Transverse colon (tissue), 4 donors: ENCODE results near the gene IRF8. TPM values are rescaled to one million over a fixed set of nuclear protein-coding genes. Genes with fewer than 3 reads are reported as not detected.

Source experiments
- DNase-seq: peaks from one replicate; pipeline ENCODE4 v3.0.0-alpha.2; 2019
- H3K27ac ChIP-seq, 4 donors: fragments of 200-600 bp; sonication (generic); 2 replicates each; pipeline ENCODE4 v1.5.1; 2016 to 2018; ENCODE audit warnings: inconsistent platforms in 4 of 4
- H3K27me3 ChIP-seq: fragments of 200-600 bp; sonication (generic); 2 replicates; pipeline ENCODE4 v1.5.1; 2017; ENCODE audit warnings: inconsistent platforms
- H3K36me3 ChIP-seq, 4 donors: fragments of 200-600 bp; sonication (generic); 2 replicates each; pipeline ENCODE4 v1.5.1; 2017 to 2019; ENCODE audit warnings: inconsistent platforms in 4 of 4
- H3K4me1 ChIP-seq, 4 donors: fragments of 200-600 bp; sonication (generic); 2 replicates each; pipeline ENCODE4 v1.5.1; 2017 to 2020; ENCODE audit warnings: inconsistent platforms in 4 of 4
- H3K4me3 ChIP-seq, 4 donors: fragments of 200-600 bp; sonication (generic); 1 replicate in 1 of 4; 2 replicates in 3 of 4; pipeline versions ENCODE4 v1.5.1 to v1.6.1; 2017 to 2019; ENCODE audit warnings: inconsistent platforms in 4 of 4
- H3K9me3 ChIP-seq, 2 donors: fragments of 200-600 bp; sonication (generic); 2 replicates each; pipeline ENCODE4 v1.5.1; 2017 to 2019; ENCODE audit warnings: inconsistent platforms in 2 of 2
- CTCF ChIP-seq, 5 experiments: fragments of 200-600 bp in 3 of 5; fragments of 450-650 bp in 2 of 5; sonication (generic) in 3 of 5; IDR thresholded peaks; 1 replicate in 2 of 5; 2 replicates in 3 of 5; pipeline ENCODE4 v1.5.1; 2016 to 2017; ENCODE audit warnings: antibody characterized with exemption in 5 of 5, inconsistent platforms in 3 of 5, mild to moderate bottlenecking in 2 of 5, moderate library complexity in 1 of 5
- EP300 ChIP-seq: sonication (generic); formaldehyde crosslinking; IDR thresholded peaks from one replicate; pipeline ENCODE4 v1.6.1; 2017; ENCODE audit warnings: antibody characterized with exemption, low read depth
- POLR2A ChIP-seq: fragments of 450-650 bp; IDR thresholded peaks from one replicate; pipeline ENCODE4 v1.6.1; 2016; ENCODE audit warnings: antibody characterized with exemption, mild to moderate bottlenecking, moderate library complexity
- POLR2AphosphoS5 ChIP-seq, 3 donors: sonication (generic); formaldehyde crosslinking; IDR thresholded peaks; one replicate each; pipeline ENCODE4 v1.6.1; 2016; ENCODE audit warnings: antibody characterized with exemption in 3 of 3
- WGBS, 2 donors: methylation state at CpG; one replicate each; pipeline ENCODE4 v1.1.5; 2018; ENCODE audit warnings: low coverage in 1 of 2; 5-methylcytosine and 5-hydroxymethylcytosine counted together
- in situ Hi-C, 4 donors: fragments of 200-750 bp; cut with MboI; loops; one replicate each; pipeline versions ENCODE4 v1.15.0 to v1.15.1; 2017; ENCODE audit warnings: low sequenced_read_pairs in 3 of 4, low pct_ligation_motif_present in 1 of 4, low pct_unique_long_range_greater_than_20kb in 1 of 4
- intact Hi-C: fragments of 100-400 bp; cut with DNase I; formaldehyde crosslinking; loops from one replicate; pipeline ENCODE4 v1.15.1; 2023; ENCODE audit warnings: low total_unique reads
- total RNA-seq, 4 donors: library from RNA; depleted of rRNA; stranded (reverse); fragments of >200 nt; gene quantifications; one replicate each; pipeline ENCODE4 v1.1.0, GENCODE V29; 2016

IRF8 gene
- total RNA-seq, 4 donors from 2014 or later = 20.7 to 70.7 (median 45.2) TPM

DNA sequence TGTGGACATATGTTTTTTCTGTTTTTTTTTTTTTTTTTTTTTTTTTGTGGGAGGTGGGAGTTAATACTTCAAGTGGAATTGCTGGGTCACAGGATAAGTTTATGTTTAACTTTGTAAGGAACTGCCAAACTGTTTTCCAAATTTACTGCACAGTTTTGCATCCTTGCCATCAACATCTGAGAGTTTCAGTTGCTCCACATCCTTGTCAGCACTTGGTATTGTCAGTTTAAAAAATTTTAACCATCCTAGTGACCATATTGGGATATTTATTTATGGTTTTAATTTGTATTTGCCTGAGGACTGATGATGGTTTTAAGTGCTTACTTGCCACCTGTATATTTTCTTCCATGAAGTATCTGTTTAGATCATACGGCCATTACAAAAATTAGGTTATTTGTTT is 34.0 kb upstream of the IRF8 start:
- TF ChIP-seq EP300 = no peak
- TF ChIP-seq POLR2A = no peak
- TF ChIP-seq CTCF (IDR thresholded peaks at IDR 0.05) = no peak
- TF ChIP-seq POLR2AphosphoS5 (IDR thresholded peaks at IDR 0.05) = no peak
- Histone ChIP-seq H3K27ac (no peak overlapping the region), H3K9me3 (no peaks in the 10 kb centered on the region), H3K4me1 (peaks cover 0 to under 1% (median 0%) of the 10 kb centered on the region in 4 donors), H3K4me3 (no peak overlapping the region), H3K27me3 (no peaks in the 10 kb centered on the region), H3K36me3 (no peaks in the 10 kb centered on the region)
- no peak for DNase-seq
- in situ Hi-C loops (no loop called here), intact Hi-C loops (no loop called here)
- WGBS, 2 donors = 90 to 93% methylated on average over 1 of the region's 1 CpG

GRCh38 chr16:85867189-85867588 is 31.8 kb upstream of the IRF8 start:
- intact Hi-C loops = no loop called here
- Histone ChIP-seq H3K27me3 (no peaks in the 10 kb centered on the region), H3K27ac (no peak overlapping the region), H3K4me3 (no peak overlapping the region), H3K36me3 (no peaks in the 10 kb centered on the region), H3K4me1 (peaks cover 0 to 8% (median 0%) of the 10 kb centered on the region in 4 donors), H3K9me3 (no peaks in the 10 kb centered on the region)
- WGBS, 2 donors = 84% methylated on average over 2 of the region's 2 CpGs; no CpG with 5 or more reads in 1 of the 2 donors
- TF ChIP-seq EP300 (no peak), POLR2A (no peak), POLR2AphosphoS5 (IDR thresholded peaks at IDR 0.05) (no peak)
- in situ Hi-C loops = no loop called here
- no peak for DNase-seq

DNA sequence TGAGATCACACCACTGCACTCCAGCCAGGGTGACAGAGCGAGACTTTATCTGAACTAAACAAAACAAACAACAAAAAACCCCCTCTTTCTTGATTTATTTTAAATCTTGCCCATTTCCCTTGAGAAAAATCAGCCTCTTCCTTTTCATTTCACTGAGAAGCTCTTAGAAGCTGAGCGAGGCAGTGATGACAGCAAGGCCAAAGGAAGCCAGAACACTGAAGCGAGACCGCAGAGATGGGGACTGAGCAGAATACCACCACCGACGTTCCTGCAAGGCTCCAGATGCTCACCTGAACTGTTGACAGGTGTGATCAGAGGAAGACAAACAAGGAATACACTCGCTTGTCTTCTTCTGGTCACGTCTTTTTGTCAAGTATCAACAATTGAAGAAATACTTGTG is 30.5 kb upstream of the IRF8 start:
- no peaks in the 10 kb centered on the region for H3K36me3 ChIP-seq
- no peak for DNase-seq
- H3K27ac ChIP-seq = no peak overlapping the region
- whole genome bisulfite sequencing, 2 donors = 88 to 89% methylated on average over 8 of the region's 8 CpGs
- H3K4me3 ChIP-seq = no peak overlapping the region
- peaks cover 0 to 8% (median 0%) of the 10 kb centered on the region in 4 donors for H3K4me1 ChIP-seq
- H3K27me3 ChIP-seq = no peaks in the 10 kb centered on the region
- in situ Hi-C loops (no loop called here), intact Hi-C loops (no loop called here)
- no peak for TF ChIP-seq CTCF (IDR thresholded peaks at IDR 0.05)
- no peak for TF ChIP-seq POLR2AphosphoS5 (IDR thresholded peaks at IDR 0.05)
- no peak for TF ChIP-seq EP300
- TF ChIP-seq POLR2A = no peak
- H3K9me3 ChIP-seq = no peaks in the 10 kb centered on the region

DNA sequence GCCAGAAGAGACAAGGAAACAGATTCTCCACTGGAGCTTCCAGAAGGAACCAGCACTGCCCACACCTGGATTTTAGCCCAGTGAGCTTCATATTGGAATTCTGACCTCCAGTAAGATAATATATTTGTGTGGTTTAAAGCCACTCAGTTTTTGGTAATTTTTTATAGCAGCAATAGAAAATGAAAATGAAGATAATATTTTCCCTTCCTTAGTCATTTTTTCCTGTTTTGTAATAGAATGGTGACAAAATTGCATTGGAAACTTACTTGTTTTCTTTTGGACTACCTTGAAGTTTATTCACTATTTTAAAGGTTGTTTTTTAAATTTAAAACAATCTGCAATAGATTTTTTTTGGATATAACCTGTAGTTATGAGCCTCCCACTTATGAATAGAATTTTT is 29.8 kb upstream of the IRF8 start:
- intact Hi-C loops = no loop called here
- Histone ChIP-seq H3K36me3 (no peaks in the 10 kb centered on the region), H3K4me1 (peaks cover 0 to 8% (median 0%) of the 10 kb centered on the region in 4 donors), H3K9me3 (no peaks in the 10 kb centered on the region), H3K27me3 (no peaks in the 10 kb centered on the region), H3K4me3 (no peak overlapping the region), H3K27ac (no peak overlapping the region)
- in situ Hi-C loops = no loop called here
- no peak for DNase-seq
- no peak for TF ChIP-seq POLR2A
- TF ChIP-seq EP300 = no peak
- TF ChIP-seq POLR2AphosphoS5 (IDR thresholded peaks at IDR 0.05) = no peak
- no peak for TF ChIP-seq CTCF (IDR thresholded peaks at IDR 0.05)
